Measurements from ENCODE around the gene OSM. TPM values are rescaled to one million over a fixed set of nuclear protein-coding genes. Genes with fewer than 3 reads are reported as not detected.

Gene OSM
- total RNA-seq, 1 donor from 2014 or later = not detected

DNA sequence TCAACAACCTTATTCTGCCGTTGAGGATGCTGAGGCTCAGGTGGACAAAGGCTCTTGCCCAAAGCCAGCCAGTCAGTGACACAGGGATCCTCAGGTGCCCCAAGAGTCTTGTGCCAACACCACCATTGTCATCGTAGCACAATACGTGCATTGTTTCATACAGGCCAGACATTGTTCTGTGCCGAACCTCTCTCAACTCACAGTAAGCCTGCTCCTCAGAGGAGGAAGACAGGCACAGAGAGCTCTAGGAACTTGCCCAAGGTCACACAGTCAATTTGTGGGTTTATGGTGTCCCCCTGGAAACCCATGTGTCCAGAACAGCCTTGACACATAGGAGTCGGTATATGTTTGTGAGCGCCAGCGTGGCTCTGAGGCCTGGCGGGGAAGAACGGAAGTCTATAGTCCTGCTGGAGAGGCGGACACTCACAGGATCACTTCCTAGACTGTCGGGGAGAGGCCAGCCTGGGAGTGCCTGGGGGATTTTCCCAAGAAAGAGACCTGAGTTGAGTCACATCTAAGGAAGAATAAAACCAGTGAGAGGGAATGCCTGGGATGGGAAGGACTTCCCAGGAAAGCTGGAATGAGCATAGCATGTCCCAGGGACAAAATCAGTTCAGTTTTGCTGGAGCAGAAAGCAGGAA lies 40.3 kb downstream of the OSM start:
- TF ChIP-seq, protein P1, sequence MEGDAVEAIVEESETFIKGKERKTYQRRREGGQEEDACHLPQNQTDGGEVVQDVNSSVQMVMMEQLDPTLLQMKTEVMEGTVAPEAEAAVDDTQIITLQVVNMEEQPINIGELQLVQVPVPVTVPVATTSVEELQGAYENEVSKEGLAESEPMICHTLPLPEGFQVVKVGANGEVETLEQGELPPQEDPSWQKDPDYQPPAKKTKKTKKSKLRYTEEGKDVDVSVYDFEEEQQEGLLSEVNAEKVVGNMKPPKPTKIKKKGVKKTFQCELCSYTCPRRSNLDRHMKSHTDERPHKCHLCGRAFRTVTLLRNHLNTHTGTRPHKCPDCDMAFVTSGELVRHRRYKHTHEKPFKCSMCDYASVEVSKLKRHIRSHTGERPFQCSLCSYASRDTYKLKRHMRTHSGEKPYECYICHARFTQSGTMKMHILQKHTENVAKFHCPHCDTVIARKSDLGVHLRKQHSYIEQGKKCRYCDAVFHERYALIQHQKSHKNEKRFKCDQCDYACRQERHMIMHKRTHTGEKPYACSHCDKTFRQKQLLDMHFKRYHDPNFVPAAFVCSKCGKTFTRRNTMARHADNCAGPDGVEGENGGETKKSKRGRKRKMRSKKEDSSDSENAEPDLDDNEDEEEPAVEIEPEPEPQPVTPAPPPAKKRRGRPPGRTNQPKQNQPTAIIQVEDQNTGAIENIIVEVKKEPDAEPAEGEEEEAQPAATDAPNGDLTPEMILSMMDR (IDR thresholded peaks at IDR 0.05) = no peak
- DNase-seq (ENCODE audit: extremely low spot score, unreplicated experiment) = no peak
- H3K27ac Mint-ChIP-seq (ENCODE audit: unreplicated experiment) = peak overlapping the region; percentile 65
- no peaks in the 10 kb centered on the region for H3K27me3 Mint-ChIP-seq (ENCODE audit: unreplicated experiment)
- H3K4me1 Mint-ChIP-seq (ENCODE audit: unreplicated experiment) = peaks cover 41% of the 10 kb centered on the region
- H3K9me3 Mint-ChIP-seq (ENCODE audit: unreplicated experiment) = no peaks in the 10 kb centered on the region
- H3K36me3 Mint-ChIP-seq (ENCODE audit: unreplicated experiment) = no peaks in the 10 kb centered on the region
- H3K4me3 Mint-ChIP-seq (ENCODE audit: unreplicated experiment) = no peak overlapping the region

DNA sequence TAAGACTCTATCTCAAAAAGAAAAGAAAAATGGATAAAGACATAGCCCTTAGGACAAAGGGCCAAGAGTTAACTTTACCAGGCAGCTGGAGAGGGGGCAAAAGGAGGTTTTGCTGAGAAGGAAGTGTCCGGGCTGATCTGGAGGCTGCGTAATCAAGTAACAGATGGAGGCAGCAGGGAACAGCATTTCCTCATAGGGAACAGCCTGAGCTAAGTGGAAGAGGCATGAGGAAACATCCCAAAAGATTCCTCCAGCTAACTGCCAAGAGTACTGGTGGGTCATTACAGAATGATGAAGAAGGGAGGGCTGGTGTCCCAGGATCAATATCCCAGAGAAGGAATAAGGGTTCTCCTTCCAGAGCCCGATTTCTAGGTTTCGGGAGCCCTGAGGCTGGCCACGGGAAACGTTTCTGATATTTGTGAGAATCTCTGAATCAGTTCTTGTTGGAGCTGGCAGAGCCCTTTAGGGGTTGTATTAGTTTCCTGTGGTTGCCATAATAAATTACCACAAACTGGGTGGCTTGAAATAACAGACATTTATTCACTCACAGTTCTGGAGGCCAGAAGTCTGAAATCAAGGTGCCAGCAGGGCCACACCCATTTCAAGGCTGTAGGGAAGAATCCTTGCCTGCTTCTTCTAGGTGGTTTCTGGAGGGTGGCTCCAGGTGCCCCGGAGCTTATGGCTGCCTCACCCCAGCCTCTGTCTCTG lies 41.3 kb downstream of the OSM start:
- H3K4me1 Mint-ChIP-seq (ENCODE audit: unreplicated experiment) = peaks cover 38% of the 10 kb centered on the region
- no peak overlapping the region for H3K4me3 Mint-ChIP-seq (ENCODE audit: unreplicated experiment)
- H3K27me3 Mint-ChIP-seq (ENCODE audit: unreplicated experiment) = no peaks in the 10 kb centered on the region
- no peaks in the 10 kb centered on the region for H3K36me3 Mint-ChIP-seq (ENCODE audit: unreplicated experiment)
- DNase-seq (ENCODE audit: extremely low spot score, unreplicated experiment) = no peak
- no peaks in the 10 kb centered on the region for H3K9me3 Mint-ChIP-seq (ENCODE audit: unreplicated experiment)
- TF ChIP-seq, protein P1 (IDR thresholded peaks at IDR 0.05) = no peak
- peak overlapping the region; percentile 65 for H3K27ac Mint-ChIP-seq (ENCODE audit: unreplicated experiment)

DNA sequence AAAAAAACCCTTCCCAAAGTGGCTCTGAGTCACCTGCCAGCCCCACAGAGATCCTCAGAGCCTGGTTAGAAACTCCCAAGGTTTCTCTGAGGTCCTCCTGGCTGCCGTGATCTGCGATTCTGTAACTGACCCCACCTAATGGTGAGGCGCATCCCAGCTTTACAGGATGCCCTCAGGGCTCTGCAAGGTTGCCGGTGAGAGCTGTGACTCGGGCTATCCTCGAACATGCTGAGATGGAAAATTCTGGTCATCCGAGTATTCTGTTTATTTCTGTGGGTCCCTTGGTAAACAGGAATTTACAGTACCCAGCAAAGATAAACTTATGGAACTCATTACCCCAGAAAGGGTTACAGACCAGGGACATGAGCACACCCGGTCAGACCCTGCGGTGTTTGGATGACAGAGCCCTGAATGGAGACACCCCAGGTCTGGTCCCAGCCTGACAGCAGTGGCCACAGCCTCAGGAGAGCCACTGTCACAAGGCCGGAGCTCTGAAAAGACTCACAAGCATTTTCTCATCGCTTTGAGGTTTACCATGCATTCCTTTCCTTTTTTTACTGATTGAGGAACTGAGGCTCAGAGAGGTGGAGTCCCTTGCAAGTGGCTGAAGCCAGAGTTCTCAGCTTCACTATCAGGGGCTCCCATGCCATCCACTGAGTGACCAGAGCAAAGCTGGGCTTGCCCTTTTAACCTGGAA lies 42.3 kb downstream of the OSM start:
- TF ChIP-seq, protein P1 (IDR thresholded peaks at IDR 0.05) = no peak
- DNase-seq (ENCODE audit: extremely low spot score, unreplicated experiment) = no peak
- no peaks in the 10 kb centered on the region for H3K27me3 Mint-ChIP-seq (ENCODE audit: unreplicated experiment)
- peak overlapping the region; percentile 38 for H3K27ac Mint-ChIP-seq (ENCODE audit: unreplicated experiment)
- H3K4me1 Mint-ChIP-seq (ENCODE audit: unreplicated experiment) = peaks cover 45% of the 10 kb centered on the region
- no peak overlapping the region for H3K4me3 Mint-ChIP-seq (ENCODE audit: unreplicated experiment)
- H3K36me3 Mint-ChIP-seq (ENCODE audit: unreplicated experiment) = no peaks in the 10 kb centered on the region
- H3K9me3 Mint-ChIP-seq (ENCODE audit: unreplicated experiment) = no peaks in the 10 kb centered on the region

DNA sequence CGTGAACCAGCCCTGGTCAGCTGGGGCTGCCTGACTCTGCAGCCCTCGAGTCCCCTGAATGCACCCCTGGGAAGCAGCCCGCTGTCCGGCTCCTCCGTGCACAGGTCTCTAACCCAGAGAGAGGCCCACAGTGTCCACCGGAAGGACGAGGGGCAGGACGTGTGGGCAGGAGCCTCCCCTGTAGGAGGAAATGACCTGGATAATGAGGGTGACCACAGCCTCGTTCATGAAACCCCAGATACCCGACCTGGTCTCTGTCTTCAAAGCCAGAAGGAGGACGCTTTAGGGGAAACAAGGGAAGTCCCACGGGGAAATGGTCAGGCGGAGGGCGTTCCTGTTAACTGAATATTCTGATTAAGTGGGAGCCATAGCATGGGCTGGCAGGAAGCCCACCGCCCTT lies 43.3 kb downstream of the OSM start:
- Mint-ChIP-seq H3K4me1 (ENCODE audit: unreplicated experiment) (peaks cover 40% of the 10 kb centered on the region), H3K9me3 (ENCODE audit: unreplicated experiment) (no peaks in the 10 kb centered on the region), H3K4me3 (ENCODE audit: unreplicated experiment) (no peak overlapping the region), H3K27me3 (ENCODE audit: unreplicated experiment) (no peaks in the 10 kb centered on the region), H3K27ac (ENCODE audit: unreplicated experiment) (peak overlapping the region; percentile 7), H3K36me3 (ENCODE audit: unreplicated experiment) (no peaks in the 10 kb centered on the region)
- TF ChIP-seq, protein P1 (IDR thresholded peaks at IDR 0.05) = no peak
- DNase-seq (ENCODE audit: extremely low spot score, unreplicated experiment) = no peak

DNA sequence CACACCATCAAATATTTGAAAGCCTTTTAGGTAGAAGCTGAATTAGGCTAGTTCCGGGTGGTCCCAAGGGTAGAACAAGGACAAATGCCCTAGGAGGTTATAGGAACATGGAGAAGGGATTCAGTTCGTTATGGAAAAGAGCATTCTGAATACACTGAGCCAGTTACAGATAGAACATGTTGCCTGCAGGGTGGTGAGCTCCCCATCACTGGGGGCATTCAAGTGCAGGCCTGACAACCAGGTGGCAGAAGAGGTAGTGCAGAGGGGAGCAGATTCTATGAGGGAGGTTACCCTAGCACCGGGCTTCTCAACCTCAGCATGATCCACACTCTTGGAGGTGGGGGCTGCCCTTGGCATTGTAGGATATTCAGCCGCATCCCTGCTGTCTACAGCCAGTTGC lies 44.3 kb downstream of the OSM start:
- no peak for DNase-seq (ENCODE audit: extremely low spot score, unreplicated experiment)
- H3K36me3 Mint-ChIP-seq (ENCODE audit: unreplicated experiment) = no peaks in the 10 kb centered on the region
- H3K27ac Mint-ChIP-seq (ENCODE audit: unreplicated experiment) = no peak overlapping the region
- no peaks in the 10 kb centered on the region for H3K9me3 Mint-ChIP-seq (ENCODE audit: unreplicated experiment)
- no peaks in the 10 kb centered on the region for H3K27me3 Mint-ChIP-seq (ENCODE audit: unreplicated experiment)
- TF ChIP-seq, protein P1 (IDR thresholded peaks at IDR 0.05) = no peak
- H3K4me1 Mint-ChIP-seq (ENCODE audit: unreplicated experiment) = peaks cover 45% of the 10 kb centered on the region
- H3K4me3 Mint-ChIP-seq (ENCODE audit: unreplicated experiment) = no peak overlapping the region
